ENCODE results near the gene HMGN1.

DNA sequence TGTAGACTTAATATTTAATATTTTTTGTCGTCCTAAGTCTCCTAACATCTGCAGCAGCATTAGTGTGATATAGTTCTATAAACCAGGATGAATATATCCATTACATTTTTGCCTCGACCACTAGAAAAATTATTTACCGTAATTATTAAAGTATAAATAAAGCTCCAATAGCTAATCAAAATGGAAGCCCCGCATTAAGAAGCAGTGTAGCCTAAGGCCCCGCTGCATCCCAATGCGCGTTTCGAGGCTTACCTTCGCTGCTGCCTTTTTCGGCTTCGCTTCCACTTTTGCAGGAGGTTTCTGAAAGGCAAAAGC lies 891 bp downstream of the HMGN1 start:
- TF ChIP-seq, protein P1, sequence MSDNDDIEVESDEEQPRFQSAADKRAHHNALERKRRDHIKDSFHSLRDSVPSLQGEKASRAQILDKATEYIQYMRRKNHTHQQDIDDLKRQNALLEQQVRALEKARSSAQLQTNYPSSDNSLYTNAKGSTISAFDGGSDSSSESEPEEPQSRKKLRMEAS (CRISPR knock-in tag; IDR thresholded peaks at IDR 0.05) = no peak
- TF ChIP-seq, protein P2, sequence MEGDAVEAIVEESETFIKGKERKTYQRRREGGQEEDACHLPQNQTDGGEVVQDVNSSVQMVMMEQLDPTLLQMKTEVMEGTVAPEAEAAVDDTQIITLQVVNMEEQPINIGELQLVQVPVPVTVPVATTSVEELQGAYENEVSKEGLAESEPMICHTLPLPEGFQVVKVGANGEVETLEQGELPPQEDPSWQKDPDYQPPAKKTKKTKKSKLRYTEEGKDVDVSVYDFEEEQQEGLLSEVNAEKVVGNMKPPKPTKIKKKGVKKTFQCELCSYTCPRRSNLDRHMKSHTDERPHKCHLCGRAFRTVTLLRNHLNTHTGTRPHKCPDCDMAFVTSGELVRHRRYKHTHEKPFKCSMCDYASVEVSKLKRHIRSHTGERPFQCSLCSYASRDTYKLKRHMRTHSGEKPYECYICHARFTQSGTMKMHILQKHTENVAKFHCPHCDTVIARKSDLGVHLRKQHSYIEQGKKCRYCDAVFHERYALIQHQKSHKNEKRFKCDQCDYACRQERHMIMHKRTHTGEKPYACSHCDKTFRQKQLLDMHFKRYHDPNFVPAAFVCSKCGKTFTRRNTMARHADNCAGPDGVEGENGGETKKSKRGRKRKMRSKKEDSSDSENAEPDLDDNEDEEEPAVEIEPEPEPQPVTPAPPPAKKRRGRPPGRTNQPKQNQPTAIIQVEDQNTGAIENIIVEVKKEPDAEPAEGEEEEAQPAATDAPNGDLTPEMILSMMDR (IDR thresholded peaks at IDR 0.05) = no peak
- TF ChIP-seq NFYB (CRISPR knock-in tag; conservative IDR thresholded peaks at IDR 0.05; ENCODE audit: low read depth) (no peak), KAT7 (CRISPR knock-in tag; IDR thresholded peaks at IDR 0.05; ENCODE audit: borderline replicate concordance) (no peak), ELF4 (CRISPR knock-in tag; IDR thresholded peaks at IDR 0.05; ENCODE audit: low read depth) (no peak), ZBTB21 (CRISPR knock-in tag; IDR thresholded peaks at IDR 0.05; ENCODE audit: borderline replicate concordance) (no peak), JAZF1 (CRISPR knock-in tag; IDR thresholded peaks at IDR 0.05) (no peak), CREB1 (CRISPR knock-in tag; IDR thresholded peaks at IDR 0.05) (no peak), IRF2 (CRISPR knock-in tag; IDR thresholded peaks at IDR 0.05; ENCODE audit: borderline replicate concordance, low read depth) (no peak)
- TF ChIP-seq, protein P3, sequence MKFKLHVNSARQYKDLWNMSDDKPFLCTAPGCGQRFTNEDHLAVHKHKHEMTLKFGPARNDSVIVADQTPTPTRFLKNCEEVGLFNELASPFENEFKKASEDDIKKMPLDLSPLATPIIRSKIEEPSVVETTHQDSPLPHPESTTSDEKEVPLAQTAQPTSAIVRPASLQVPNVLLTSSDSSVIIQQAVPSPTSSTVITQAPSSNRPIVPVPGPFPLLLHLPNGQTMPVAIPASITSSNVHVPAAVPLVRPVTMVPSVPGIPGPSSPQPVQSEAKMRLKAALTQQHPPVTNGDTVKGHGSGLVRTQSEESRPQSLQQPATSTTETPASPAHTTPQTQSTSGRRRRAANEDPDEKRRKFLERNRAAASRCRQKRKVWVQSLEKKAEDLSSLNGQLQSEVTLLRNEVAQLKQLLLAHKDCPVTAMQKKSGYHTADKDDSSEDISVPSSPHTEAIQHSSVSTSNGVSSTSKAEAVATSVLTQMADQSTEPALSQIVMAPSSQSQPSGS (CRISPR knock-in tag; IDR thresholded peaks at IDR 0.05; ENCODE audit: borderline replicate concordance, low read depth) = no peak
- TF ChIP-seq, protein P4, sequence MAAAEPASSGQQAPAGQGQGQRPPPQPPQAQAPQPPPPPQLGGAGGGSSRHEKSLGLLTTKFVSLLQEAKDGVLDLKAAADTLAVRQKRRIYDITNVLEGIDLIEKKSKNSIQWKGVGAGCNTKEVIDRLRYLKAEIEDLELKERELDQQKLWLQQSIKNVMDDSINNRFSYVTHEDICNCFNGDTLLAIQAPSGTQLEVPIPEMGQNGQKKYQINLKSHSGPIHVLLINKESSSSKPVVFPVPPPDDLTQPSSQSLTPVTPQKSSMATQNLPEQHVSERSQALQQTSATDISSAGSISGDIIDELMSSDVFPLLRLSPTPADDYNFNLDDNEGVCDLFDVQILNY (CRISPR knock-in tag; IDR thresholded peaks at IDR 0.05) = no peak
- TF ChIP-seq, protein P5, sequence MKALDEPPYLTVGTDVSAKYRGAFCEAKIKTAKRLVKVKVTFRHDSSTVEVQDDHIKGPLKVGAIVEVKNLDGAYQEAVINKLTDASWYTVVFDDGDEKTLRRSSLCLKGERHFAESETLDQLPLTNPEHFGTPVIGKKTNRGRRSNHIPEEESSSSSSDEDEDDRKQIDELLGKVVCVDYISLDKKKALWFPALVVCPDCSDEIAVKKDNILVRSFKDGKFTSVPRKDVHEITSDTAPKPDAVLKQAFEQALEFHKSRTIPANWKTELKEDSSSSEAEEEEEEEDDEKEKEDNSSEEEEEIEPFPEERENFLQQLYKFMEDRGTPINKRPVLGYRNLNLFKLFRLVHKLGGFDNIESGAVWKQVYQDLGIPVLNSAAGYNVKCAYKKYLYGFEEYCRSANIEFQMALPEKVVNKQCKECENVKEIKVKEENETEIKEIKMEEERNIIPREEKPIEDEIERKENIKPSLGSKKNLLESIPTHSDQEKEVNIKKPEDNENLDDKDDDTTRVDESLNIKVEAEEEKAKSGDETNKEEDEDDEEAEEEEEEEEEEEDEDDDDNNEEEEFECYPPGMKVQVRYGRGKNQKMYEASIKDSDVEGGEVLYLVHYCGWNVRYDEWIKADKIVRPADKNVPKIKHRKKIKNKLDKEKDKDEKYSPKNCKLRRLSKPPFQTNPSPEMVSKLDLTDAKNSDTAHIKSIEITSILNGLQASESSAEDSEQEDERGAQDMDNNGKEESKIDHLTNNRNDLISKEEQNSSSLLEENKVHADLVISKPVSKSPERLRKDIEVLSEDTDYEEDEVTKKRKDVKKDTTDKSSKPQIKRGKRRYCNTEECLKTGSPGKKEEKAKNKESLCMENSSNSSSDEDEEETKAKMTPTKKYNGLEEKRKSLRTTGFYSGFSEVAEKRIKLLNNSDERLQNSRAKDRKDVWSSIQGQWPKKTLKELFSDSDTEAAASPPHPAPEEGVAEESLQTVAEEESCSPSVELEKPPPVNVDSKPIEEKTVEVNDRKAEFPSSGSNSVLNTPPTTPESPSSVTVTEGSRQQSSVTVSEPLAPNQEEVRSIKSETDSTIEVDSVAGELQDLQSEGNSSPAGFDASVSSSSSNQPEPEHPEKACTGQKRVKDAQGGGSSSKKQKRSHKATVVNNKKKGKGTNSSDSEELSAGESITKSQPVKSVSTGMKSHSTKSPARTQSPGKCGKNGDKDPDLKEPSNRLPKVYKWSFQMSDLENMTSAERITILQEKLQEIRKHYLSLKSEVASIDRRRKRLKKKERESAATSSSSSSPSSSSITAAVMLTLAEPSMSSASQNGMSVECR (CRISPR knock-in tag; IDR thresholded peaks at IDR 0.05; ENCODE audit: borderline replicate concordance) = no peak
